Measurements from ENCODE around the gene LRRC42. TPM values are rescaled to one million over a fixed set of nuclear protein-coding genes. Genes with fewer than 3 reads are reported as not detected.

LRRC42 gene, protein sequence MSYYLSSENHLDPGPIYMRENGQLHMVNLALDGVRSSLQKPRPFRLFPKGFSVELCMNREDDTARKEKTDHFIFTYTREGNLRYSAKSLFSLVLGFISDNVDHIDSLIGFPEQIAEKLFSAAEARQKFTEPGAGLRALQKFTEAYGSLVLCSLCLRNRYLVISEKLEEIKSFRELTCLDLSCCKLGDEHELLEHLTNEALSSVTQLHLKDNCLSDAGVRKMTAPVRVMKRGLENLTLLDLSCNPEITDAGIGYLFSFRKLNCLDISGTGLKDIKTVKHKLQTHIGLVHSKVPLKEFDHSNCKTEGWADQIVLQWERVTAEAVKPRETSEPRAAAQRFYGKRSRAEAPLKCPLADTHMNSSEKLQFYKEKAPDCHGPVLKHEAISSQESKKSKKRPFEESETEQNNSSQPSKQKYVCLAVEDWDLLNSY
- total RNA-seq (10 to 100 TPM in 1 of 6 donors, 1 to 10 TPM in 5; 5.7 to 12.4 (median 6.7) TPM), polyA plus RNA-seq (10 to 100 TPM in 1 of 2 donors, 1 to 10 TPM in 1; 5.2 to 20.5 TPM)

DNA sequence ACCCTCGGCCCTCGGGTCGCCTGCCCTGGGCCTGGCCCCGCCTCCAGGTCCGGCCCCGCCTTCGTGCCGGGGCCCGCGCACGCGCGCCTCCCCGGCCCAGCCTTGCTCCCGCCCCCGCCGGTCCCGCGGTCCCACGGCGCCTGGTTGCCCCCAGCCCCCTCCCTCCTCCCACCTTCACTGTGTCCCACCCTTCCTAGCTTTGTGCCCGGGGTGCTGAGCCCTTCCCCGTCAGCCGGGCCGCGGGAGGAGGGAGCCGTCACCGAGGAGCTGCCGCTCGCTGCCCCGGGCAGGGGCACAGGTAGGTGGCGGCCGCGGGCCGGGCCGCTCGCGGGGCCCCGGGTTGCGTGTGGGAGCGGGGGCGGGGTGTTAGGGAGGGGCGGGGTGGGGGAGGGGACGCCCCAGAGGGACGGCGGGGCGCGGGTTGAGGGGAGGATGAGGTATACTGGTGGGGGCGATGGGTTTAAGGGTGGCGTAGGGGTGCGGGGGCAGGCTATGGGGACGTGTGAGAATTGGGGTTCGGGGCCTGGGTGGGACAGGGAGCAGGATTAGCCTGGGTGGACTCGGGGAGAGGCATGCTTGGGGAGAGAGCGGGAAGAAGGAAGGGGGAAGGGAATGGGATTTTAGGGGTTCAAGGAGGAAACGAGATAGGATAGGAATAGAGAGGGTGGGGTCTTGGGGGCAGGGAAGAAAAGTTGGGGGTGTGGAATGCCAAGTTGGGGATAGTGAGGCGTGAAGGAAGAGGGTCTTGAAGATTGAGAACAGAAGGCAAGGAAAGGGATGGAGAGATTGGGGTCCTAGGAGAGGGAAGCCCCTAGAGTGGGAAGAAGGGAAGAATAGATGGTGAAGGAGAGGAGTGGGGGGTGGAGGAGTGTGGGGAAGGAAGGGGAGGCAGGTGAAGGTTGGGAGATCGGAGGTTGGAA lies at the start of gene LRRC42:
Gene LRRC42, plus strand, starts transcription at position 99 of the 920 bp plus-strand sequence. CDS start 5,650 bp downstream, outside the sequence.
- 0 to 1% methylated on average over 30 to 58 of the region's 58 CpGs for WGBS, 2 donors
- ATAC-seq (peak; percentile 82 to 88 (median 84)), DNase-seq (no peak), FAIRE-seq (no peak)
- TF ChIP-seq, protein P1, sequence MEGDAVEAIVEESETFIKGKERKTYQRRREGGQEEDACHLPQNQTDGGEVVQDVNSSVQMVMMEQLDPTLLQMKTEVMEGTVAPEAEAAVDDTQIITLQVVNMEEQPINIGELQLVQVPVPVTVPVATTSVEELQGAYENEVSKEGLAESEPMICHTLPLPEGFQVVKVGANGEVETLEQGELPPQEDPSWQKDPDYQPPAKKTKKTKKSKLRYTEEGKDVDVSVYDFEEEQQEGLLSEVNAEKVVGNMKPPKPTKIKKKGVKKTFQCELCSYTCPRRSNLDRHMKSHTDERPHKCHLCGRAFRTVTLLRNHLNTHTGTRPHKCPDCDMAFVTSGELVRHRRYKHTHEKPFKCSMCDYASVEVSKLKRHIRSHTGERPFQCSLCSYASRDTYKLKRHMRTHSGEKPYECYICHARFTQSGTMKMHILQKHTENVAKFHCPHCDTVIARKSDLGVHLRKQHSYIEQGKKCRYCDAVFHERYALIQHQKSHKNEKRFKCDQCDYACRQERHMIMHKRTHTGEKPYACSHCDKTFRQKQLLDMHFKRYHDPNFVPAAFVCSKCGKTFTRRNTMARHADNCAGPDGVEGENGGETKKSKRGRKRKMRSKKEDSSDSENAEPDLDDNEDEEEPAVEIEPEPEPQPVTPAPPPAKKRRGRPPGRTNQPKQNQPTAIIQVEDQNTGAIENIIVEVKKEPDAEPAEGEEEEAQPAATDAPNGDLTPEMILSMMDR (IDR thresholded peaks at IDR 0.05) = no peak
- H3K4me3 ChIP-seq = peak within 1 kb of the TSS; percentile 73 to 83 (median 78)
- intact Hi-C loops (cut with DNase I) = loop anchor here in 1 of 3 donors (5.0 kb wide), 2 partner anchors 59 to 79 kb away; partner anchors contain the start of gene YIPF1
- no peaks in the 10 kb centered on the region for H3K9me3 ChIP-seq
- H3K4me1 ChIP-seq = peaks cover 0 to 18% (median 6%) of the 10 kb centered on the region in 3 donors
- no peaks in the 10 kb centered on the region for H3K36me3 ChIP-seq
- no peaks in the 10 kb centered on the region for H3K27me3 ChIP-seq
- H3K27ac ChIP-seq = peak within 1 kb of the TSS; percentile 71 to 88 (median 79)

DNA sequence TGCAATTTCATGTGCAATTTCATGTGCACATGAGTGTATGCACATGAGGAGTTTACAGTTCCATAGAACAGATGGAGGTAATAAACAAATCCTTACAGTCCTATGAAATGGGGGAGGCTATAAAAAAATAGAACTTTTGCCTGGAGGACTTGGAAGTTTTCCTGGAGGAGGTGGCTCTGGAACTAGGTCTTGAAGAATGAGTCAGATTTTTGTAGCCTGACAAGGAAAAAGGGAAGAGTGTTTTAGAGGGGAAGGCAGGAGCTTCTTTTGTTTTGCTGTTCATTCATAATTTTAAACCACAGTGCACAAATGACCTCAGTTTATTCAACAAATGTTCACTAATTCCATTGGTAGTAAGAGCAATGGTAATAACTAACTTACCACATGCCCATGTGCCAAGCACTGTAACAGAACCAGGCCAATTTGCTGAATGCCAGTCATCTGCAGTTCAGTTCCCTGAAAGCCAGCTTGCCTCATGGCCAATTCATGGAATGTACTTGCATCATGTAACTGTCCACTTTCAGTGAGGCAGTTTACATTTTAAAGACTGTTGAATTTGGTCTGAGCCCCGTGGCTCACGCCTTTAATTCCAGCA lies 49.4 kb upstream of the LRRC42 start:
- TF ChIP-seq, protein P1 (IDR thresholded peaks at IDR 0.05) = no peak
- 70 to 86% methylated on average over 2 of the region's 2 CpGs for WGBS, 2 donors
- H3K27ac ChIP-seq = no peak overlapping the region
- H3K36me3 ChIP-seq = no peaks in the 10 kb centered on the region
- no peak for DNase-seq
- ATAC-seq = peak in 1 of 4 donors; percentile 31
- FAIRE-seq = no peak
- H3K4me3 ChIP-seq = no peak overlapping the region
- intact Hi-C loops (cut with DNase I) = no loop called here
- H3K27me3 ChIP-seq = no peaks in the 10 kb centered on the region
- peaks cover 0 to 11% (median 9%) of the 10 kb centered on the region in 3 donors for H3K4me1 ChIP-seq
- H3K9me3 ChIP-seq = no peaks in the 10 kb centered on the region

DNA sequence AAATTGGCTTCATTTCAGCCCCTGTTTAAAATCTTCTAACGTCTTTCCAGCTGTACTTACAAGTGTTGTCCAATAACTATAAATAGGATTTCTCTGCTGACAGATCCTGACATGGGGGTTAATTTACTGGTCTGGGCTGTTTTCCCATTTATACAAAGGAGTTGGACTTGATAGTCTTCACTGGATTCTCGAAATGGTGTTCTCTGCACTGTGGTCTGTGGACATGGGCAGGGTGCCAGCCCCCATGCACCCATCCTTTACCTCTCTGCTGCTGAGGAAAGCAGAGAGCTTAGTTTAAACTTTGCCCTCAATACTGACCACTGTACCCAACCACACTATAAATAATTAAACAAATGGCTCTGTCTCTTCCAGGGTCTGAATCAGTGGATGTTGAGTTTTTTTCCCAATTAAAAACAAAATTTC lies 46.9 kb upstream of the LRRC42 start:
- peak; percentile 56 to 82 (median 77) for ATAC-seq
- WGBS, 2 donors = 2% methylated on average over 2 of the region's 2 CpGs
- TF ChIP-seq, protein P1 (IDR thresholded peaks at IDR 0.05) = no peak
- Histone ChIP-seq H3K4me1 (peaks cover 0 to 11% (median 9%) of the 10 kb centered on the region in 3 donors), H3K4me3 (no peak overlapping the region), H3K27ac (no peak overlapping the region), H3K9me3 (no peaks in the 10 kb centered on the region), H3K36me3 (no peaks in the 10 kb centered on the region), H3K27me3 (no peaks in the 10 kb centered on the region)
- intact Hi-C loops (cut with DNase I) = no loop called here
- peak in 5 of 6 donors; percentile 13 to 69 (median 40) for DNase-seq
- no peak for FAIRE-seq

DNA sequence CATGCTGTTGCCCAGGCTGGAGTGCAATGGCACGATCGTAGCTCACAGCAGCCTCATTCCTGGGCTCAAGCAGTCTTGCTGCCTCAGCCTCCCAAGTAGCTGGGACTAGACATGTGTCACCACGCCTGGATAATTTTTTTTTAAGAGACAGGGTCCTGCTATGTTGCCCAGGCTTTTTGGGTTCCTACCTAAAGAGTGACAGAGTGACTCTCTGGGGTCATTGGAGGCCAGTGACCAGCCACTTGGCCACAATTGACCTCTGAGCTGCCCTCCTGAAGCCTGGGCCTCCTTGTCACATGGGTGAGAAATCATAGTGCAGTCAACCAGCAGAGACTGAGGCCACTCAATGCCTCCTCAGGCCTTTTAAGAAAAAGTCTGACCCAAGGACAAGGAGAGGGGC lies 46.4 kb upstream of the LRRC42 start:
- WGBS, 2 donors = 89 to 91% methylated on average over 3 of the region's 3 CpGs
- no peaks in the 10 kb centered on the region for H3K36me3 ChIP-seq
- no peak overlapping the region for H3K4me3 ChIP-seq
- intact Hi-C loops (cut with DNase I) = no loop called here
- no peaks in the 10 kb centered on the region for H3K27me3 ChIP-seq
- peaks cover 0 to 11% (median 9%) of the 10 kb centered on the region in 3 donors for H3K4me1 ChIP-seq
- H3K27ac ChIP-seq = no peak overlapping the region
- FAIRE-seq (no peak), DNase-seq (no peak), ATAC-seq (no peak)
- H3K9me3 ChIP-seq = no peaks in the 10 kb centered on the region
- TF ChIP-seq, protein P1 (IDR thresholded peaks at IDR 0.05) = no peak

Data from pancreas (tissue), 10 donors.